Measurements from ENCODE around the gene TSSC4.

Gene TSSC4

DNA sequence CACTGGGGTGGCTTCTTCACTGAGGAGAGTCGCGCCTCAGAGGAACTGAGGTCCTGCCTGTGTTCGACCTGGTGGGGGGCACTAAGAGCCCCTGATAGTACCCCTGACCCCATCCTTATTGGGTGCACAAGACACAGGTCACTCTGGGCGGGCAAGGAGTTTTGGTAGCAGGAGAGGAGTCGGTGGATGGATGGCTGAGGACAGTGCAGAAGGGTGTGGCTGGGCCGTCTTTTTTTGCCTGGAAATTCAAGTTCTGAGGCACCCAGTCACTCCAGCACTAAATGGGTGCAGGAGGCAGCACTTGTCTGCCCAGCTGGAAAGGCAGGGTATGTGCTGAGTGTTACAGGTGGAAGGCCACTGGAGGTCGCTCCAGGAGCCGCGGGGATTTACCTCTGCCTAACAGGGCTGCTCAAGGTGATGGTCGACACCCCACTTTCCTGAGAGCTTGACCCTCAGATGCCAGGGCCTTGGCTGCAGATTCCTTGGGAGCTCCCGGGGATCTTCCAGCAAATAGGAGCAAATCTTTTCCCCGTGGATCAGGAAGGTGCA, 960 bp downstream of the TSSC4 start:
- DNase-seq (ENCODE audit: low read depth), result no peak

GRCh38 chr11:2402106-2402505, 1.6 kb downstream of the TSSC4 start:
- no peak for DNase-seq (ENCODE audit: low read depth)

- DNase-seq (ENCODE audit: low read depth), result no peak
These were observed 2.5 kb downstream of the TSSC4 start for GRCh38 chr11:2402890-2403645.

DNA sequence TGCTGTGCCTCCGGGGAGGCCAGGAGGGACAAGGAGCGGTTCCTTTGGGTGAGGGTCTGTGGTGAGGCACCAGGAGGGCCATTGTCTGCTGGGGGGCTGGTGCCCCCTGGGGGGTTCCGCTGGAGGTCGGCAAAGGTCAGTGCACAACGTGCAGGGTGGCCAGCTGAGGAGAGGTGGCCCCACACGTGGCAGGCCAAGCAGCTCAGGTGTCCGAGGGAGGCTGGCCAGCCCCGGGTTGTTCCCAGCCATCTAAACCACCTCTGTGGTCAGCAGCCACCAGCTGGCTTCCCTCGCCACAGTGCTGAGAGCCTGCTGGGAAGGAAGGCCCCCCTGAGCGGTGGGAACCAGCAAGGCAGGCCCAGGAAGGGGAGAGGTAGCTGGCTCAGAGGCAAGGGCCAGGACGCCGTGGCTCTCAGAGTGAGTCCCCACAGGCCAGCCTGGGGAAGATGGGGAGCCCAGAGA, 4.2 kb downstream of the TSSC4 start:
- no peak for DNase-seq (ENCODE audit: low read depth)

- no peak for DNase-seq (ENCODE audit: low read depth)
These were observed 5.9 kb downstream of the TSSC4 start for GRCh38 chr11:2406451-2406850.

- no peak for DNase-seq (ENCODE audit: low read depth)
These were observed 6.4 kb downstream of the TSSC4 start for GRCh38 chr11:2406878-2407410.

GRCh38 chr11:2408671-2409070, 8.1 kb downstream of the TSSC4 start:
- no peak for DNase-seq (ENCODE audit: low read depth)

DNA sequence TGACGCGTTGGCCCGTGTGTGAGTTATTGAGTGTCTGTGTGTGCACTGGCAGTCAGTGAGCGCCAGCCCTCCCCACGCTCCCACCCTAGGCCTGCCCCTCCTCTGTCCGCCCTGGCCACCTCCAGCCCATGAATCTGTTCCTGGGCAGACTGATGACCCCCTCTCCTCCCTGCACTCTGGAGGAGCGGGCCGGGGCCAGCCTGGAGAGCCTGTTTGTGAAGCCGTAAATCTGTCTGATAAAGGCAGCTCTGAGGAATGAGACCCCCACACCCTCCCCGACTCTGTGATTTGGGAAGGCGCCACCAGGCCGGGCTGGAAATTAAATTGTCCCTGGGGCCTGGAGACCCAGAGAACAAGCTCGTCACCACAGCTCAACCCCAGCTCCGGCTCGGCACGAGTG, 8.6 kb downstream of the TSSC4 start:
- no peak for DNase-seq (ENCODE audit: low read depth)

DNA sequence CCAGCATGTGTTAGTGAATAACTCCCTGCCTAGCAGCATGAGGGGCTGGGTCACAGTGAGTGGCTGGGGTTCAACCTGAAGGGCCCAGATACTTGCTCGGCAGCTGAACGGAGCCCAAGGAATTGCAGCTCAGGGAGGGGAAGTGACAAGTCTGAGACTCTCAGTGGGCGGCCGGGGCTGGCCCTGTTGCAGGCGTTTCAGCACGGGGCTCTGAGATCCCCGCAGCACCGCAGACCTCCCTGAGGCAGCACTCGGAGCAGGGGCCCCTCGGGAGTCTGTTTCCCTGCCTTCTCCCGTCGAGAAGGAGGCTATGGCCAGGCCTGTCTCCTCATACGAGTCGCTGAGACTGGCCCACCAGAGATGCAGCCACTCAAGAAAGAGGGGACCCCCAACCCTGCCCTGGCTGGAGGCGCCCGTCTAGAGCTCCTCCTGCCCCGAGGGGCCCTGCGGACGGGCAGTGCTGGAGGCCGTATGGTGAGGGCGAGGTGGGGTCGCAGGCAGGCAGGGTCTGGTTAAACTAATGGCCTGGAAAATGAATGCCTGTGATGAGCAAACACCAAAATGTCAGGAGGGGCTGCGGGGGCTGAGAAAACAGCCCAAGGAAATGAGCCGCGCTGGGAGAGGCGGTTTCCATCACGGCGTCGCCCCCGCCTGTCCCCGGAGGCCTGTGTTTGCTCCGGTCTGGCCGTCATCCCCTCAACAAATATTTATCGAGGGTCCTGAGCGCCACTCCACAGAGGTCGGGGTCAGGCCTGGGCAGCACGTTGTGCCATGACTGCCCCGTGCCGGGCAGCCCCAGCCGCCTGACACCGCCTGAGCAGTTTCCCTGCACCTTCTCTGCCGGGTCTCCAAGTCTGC, 9.3 kb downstream of the TSSC4 start:
- no peak for DNase-seq (ENCODE audit: low read depth)

GRCh38 chr11:2410616-2411015, 10.1 kb downstream of the TSSC4 start:
- no peak for DNase-seq (ENCODE audit: low read depth)

- DNase-seq (ENCODE audit: low read depth), result no peak
These were observed 11.1 kb downstream of the TSSC4 start for GRCh38 chr11:2411446-2412305.

DNA sequence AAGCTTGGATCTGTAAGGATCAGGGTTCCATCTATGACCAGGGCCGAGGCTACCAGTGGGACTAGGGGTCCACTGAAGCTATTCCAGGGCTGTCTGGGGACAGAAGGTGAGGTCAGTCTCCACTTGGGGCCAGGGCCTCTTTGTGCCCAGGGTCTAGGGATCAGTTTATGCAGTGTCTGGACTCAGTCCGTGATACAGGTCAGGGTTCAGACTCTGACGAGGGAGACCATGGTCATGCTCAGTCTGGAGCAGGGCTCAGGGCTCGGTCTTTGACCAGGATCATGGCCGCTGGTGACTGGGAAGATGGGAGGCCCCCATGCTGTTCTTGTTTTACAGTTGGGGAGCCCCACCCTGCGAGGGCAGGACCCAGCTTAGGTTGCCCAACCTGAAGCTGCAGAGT, 11.8 kb downstream of the TSSC4 start:
- DNase-seq (ENCODE audit: low read depth), result no peak

DNA sequence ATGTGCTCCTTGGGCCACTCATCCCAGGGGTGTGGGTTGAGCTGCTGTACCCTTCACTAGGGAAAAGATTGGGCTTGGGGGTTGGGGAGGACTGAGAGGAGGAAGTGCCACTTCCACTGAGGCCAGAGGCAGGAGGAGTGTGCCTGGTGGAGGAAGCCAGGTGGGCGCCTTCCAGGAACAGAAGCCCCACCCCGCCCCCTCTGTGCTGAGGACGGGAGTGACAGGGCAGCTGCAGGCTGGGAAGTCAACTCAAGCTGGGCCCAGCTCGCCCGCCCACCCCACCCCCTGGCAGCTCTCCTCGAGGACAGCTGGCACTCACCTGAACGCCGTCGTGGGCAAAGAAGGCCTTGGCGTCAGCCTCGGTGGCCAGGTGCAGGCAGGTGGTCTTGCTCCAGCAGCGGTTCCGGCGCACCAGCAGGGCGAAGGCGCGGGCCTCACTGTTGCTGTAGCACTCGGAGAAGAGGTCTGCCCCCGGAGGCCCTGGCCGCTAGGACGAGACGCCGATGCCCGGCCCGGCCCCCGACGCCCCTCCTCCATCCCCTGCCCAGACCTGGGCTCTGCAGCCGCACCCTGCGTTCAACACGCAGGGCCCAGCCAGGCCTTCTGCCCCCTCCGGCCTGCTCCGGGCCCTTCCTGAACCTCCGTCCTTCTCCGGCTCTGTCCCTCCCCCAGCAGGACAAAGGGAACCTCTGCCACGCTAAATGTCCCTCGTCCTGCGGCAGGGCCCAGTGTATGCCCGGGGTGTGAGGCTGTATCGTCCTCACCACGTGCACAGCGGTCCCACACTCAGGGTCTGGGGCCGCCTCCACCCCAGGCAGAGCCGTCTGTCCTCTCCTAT, 13.4 kb downstream of the TSSC4 start:
- no peak for DNase-seq (ENCODE audit: low read depth)

GRCh38 chr11:2414616-2415015, 14.1 kb downstream of the TSSC4 start:
- no peak for DNase-seq (ENCODE audit: low read depth)

- no peak for DNase-seq (ENCODE audit: low read depth)
These were observed 14.6 kb downstream of the TSSC4 start for GRCh38 chr11:2415171-2415570.

DNA sequence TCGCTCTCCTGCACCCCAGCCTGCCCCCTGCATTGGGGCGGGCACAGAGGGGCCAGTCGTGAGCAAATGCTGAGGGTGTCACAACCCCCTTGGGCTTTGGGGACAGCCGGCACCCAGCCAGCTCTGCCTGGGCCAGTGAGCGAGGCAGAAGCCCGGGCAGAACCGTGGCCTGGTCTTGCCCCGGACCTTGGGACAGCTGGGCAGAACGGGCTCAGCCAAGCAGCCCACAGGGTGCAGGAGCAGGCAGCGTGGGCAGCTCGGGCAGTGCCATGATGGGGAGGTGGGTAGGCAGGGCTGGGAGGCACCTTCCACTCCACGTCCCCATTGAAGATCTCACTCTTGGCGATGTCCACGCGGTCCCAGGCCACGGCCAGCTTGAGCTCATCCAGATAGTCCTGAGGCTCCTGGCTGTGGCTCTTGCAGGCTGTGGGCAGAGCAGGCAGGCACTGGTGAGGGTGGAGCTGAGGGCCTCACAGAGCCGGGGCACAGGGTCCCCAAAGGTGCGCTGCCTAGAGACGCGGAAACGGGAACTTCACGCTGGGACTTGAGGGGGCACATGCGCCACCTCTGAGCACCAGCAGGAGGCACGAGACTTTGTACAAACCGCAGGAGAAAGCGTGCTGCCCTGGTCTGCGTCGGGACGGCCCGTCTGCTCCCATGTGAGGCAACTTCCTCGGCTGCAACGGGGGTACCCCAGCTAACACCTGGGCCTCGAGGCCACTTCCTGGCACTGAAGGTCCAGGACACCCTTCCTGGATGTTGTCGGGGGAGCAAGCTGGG, 15.2 kb downstream of the TSSC4 start:
- no peak for DNase-seq (ENCODE audit: low read depth)

DNA sequence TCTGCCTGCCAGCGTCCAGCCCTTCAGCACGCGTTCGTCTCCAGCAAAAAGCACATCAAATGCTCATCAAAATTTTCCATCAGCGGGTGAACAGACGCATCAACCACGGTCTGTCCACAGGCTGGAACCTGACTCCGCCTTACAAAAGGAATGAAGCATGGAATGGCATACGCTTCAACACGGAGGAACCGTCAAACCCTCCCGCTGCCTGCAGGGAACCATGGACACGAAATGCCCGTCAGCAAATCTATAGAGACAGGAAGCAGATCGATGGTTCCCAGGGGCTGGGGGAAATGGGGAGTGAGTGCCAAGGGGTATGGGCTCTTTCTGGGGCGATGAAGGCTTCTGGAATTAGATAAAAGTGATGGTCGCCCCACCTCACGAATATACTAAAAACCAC, 16.2 kb downstream of the TSSC4 start:
- DNase-seq (ENCODE audit: low read depth), result no peak

GRCh38 chr11:2417856-2418692, 17.5 kb downstream of the TSSC4 start:
- DNase-seq (ENCODE audit: low read depth), result no peak

DNA sequence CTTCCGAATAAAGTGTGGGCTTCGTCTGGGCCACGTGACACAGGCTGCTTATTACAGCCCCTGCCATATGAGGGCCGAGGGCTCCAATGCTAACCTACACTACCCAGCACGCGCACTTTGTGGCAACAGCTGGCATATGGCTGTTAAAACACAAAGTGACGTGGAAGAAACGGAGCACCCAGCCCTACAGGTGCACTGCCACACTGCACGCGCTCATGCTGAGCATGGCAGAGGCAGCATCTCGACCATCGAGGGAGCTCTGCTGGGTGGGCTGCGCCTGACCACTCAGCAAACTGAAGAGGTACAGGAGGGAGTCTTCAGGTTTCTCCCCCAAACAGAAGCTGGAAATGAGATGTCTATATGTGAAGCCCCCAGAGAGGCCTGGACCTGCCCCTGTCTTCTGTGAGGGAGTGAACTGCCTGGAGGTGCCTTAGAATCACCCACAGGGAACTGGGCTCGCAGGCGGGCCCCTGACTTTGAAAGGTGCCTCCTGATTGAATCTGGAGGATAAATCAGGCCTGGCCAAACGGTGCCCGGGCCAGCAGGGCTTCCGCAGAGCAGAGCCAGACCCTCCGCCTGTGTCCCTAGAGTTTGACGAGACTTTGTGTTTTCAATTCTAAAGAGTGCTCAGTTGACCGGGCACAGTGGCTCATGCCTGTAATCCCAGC, 18.3 kb downstream of the TSSC4 start:
- DNase-seq (ENCODE audit: low read depth), result no peak
